ENCODE data around the gene OLIG1. TPM values are rescaled to one million over a fixed set of nuclear protein-coding genes. Genes with fewer than 3 reads are reported as not detected.
A peak's percentile ranks its signal among the peaks of the same experiment; 100 is the strongest.

Gene OLIG1
- total and polyA plus RNA-seq, 2 of the 13 experiments (the other 11 are each of a cell fraction or from before 2014, with no cell fraction given): not detected

- Histone ChIP-seq H3K27me3 (ENCODE audit: control insufficient read depth in 1 of 2, insufficient read depth in 2 of 2, low read length in 2 of 2) (peaks cover 4 to 74% of the 10 kb centered on the region in 2 experiments; a peak in 4 of 5 replicates), H3K4me3 (replicated peaks in 1 of 3; ENCODE audit: insufficient read depth in 1 of 3, low read depth in 2 of 3, low read length in 3 of 3) (no peak overlapping the region), H3K9me3 (ENCODE audit: low read length) (no peaks in the 10 kb centered on the region), H2AFZ (ENCODE audit: low read length) (no peak overlapping the region), H4K20me1 (ENCODE audit: insufficient read depth, low read length) (no peaks in the 10 kb centered on the region), H3K4me2 (ENCODE audit: low read depth, low read length) (no peak overlapping the region), H3K4me1 (ENCODE audit: insufficient read depth, low read length) (no peaks in the 10 kb centered on the region), H3K9ac (ENCODE audit: insufficient read depth, low read depth, low read length) (no peak overlapping the region), H3K27ac (ENCODE audit: extremely low read length, insufficient read depth, low read length) (no peak overlapping the region), H3K36me3 (replicated peaks in 1 of 2; ENCODE audit: control insufficient read depth in 1 of 2, insufficient read depth in 2 of 2, low read length in 2 of 2) (no peaks in the 10 kb centered on the region), H3K79me2 (ENCODE audit: insufficient read depth, low read length) (no peaks in the 10 kb centered on the region)
- BruUV-seq (replicated peaks): no TSS peak
- in situ Hi-C loops (cut with HindIII; ENCODE audit: extremely low pct_ligation_motif_present, low pct_unique_long_range_greater_than_20kb) (no loop called here), intact Hi-C loops (cut with micrococcal nuclease; ENCODE audit: unreplicated experiment) (no loop called here)
- ATAC-seq: no peak
- WGBS (ENCODE audit: low lambda C conversion rate): 59% methylated on average over 9 of the region's 9 CpGs
- POLR2A ChIA-PET: no interaction called here
- CTCF ChIA-PET (ENCODE audit: low intra/inter-chr PET ratio, low total read pairs): no interaction called here
- FAIRE-seq: no peak
- no peak for DNase-seq (ENCODE audit: low spot score)
- TF ChIP-seq MAFG (CRISPR knock-in tag; IDR thresholded peaks at IDR 0.05): no peak
- peak; percentile 90 for TF ChIP-seq ZNF768 (CRISPR knock-in tag; IDR thresholded peaks at IDR 0.05)
- no peak for TF ChIP-seq SP1 (IDR thresholded peaks at IDR 0.05)
- TF ChIP-seq SP1 (CRISPR knock-in tag; IDR thresholded peaks at IDR 0.05): no peak
- TF ChIP-seq ZNF367 (CRISPR knock-in tag; IDR thresholded peaks at IDR 0.05; ENCODE audit: borderline replicate concordance): no peak
- TF ChIP-seq HHEX (CRISPR knock-in tag; IDR thresholded peaks at IDR 0.05): no peak
These were observed 40.4 kb downstream of the OLIG1 start for GRCh38 chr21:33110340-33110715.

- no peak overlapping the region for H3K4me2 ChIP-seq (ENCODE audit: low read depth, low read length)
- no peaks in the 10 kb centered on the region for H3K4me1 ChIP-seq (ENCODE audit: insufficient read depth, low read length)
- in situ Hi-C loops (cut with HindIII; ENCODE audit: extremely low pct_ligation_motif_present, low pct_unique_long_range_greater_than_20kb): no loop called here
- FAIRE-seq (no peak), ATAC-seq (no peak), DNase-seq (ENCODE audit: low spot score) (no peak)
- POLR2A ChIA-PET: no interaction called here
- no peak overlapping the region for H2AFZ ChIP-seq (ENCODE audit: low read length)
- no peaks in the 10 kb centered on the region for H3K9me3 ChIP-seq (ENCODE audit: low read length)
- intact Hi-C loops (cut with micrococcal nuclease; ENCODE audit: unreplicated experiment): no loop called here
- no peak overlapping the region for H3K9ac ChIP-seq (ENCODE audit: insufficient read depth, low read depth, low read length)
- H3K4me3 ChIP-seq (replicated peaks in 1 of 3; ENCODE audit: insufficient read depth in 1 of 3, low read depth in 2 of 3, low read length in 3 of 3): no peak overlapping the region
- WGBS (ENCODE audit: low lambda C conversion rate): 22% methylated on average over 6 of the region's 6 CpGs
- H3K36me3 ChIP-seq (replicated peaks in 1 of 2; ENCODE audit: control insufficient read depth in 1 of 2, insufficient read depth in 2 of 2, low read length in 2 of 2): no peaks in the 10 kb centered on the region
- no peak overlapping the region for H3K27ac ChIP-seq (ENCODE audit: extremely low read length, insufficient read depth, low read length)
- H4K20me1 ChIP-seq (ENCODE audit: insufficient read depth, low read length): no peaks in the 10 kb centered on the region
- BruUV-seq (replicated peaks): no TSS peak
- TF ChIP-seq ATRX (CRISPR knock-in tag; IDR thresholded peaks at IDR 0.05; ENCODE audit: borderline replicate concordance) (no peak), HINFP (CRISPR knock-in tag; IDR thresholded peaks at IDR 0.05; ENCODE audit: low read depth) (no peak), TBX3 (IDR thresholded peaks at IDR 0.05; ENCODE audit: borderline replicate concordance) (no peak), MAFG (CRISPR knock-in tag; IDR thresholded peaks at IDR 0.05) (no peak), RXRA (CRISPR knock-in tag; IDR thresholded peaks at IDR 0.05) (no peak), ZNF180 (CRISPR knock-in tag; IDR thresholded peaks at IDR 0.05; ENCODE audit: borderline replicate concordance, low read depth) (no peak)
- H3K27me3 ChIP-seq (ENCODE audit: control insufficient read depth in 1 of 2, insufficient read depth in 2 of 2, low read length in 2 of 2): peaks cover 4 to 80% of the 10 kb centered on the region in 2 experiments; a peak in 4 of 5 replicates
- CTCF ChIA-PET (ENCODE audit: low intra/inter-chr PET ratio, low total read pairs): no interaction called here
- H3K79me2 ChIP-seq (ENCODE audit: insufficient read depth, low read length): no peaks in the 10 kb centered on the region
These were observed 41.6 kb downstream of the OLIG1 start for GRCh38 chr21:33111577-33111976.

Measured in HepG2 (cell line).